ENCODE measurements around the gene EEF1E1. TPM values are rescaled to one million over a fixed set of nuclear protein-coding genes. Genes with fewer than 3 reads are reported as not detected.

EEF1E1 gene
- total RNA-seq, 4 donors from 2014 or later: 14.3 to 32.9 (median 23.0) TPM

- DNase-seq (ENCODE audit: low spot score) (no peak), ATAC-seq (ENCODE audit: low FRiP score) (no peak)
- no peak for TF ChIP-seq CTCF (IDR thresholded peaks at IDR 0.05)
Measured at GRCh38 chr6:8108759-8109539, 6.6 kb upstream of the EEF1E1 start.

GRCh38 chr6:8108031-8108660, 5.8 kb upstream of the EEF1E1 start:
- TF ChIP-seq CTCF (IDR thresholded peaks at IDR 0.05): no peak
- ATAC-seq (ENCODE audit: low FRiP score): no peak
- DNase-seq (ENCODE audit: low spot score): no peak

- DNase-seq (ENCODE audit: low spot score) (no peak), ATAC-seq (ENCODE audit: low FRiP score) (no peak)
- TF ChIP-seq CTCF (IDR thresholded peaks at IDR 0.05): no peak
Measured at GRCh38 chr6:8105791-8106190, 3.4 kb upstream of the EEF1E1 start.

GRCh38 chr6:8103726-8104125, 1.4 kb upstream of the EEF1E1 start:
- TF ChIP-seq CTCF (IDR thresholded peaks at IDR 0.05): no peak
- DNase-seq (ENCODE audit: low spot score) (no peak), ATAC-seq (ENCODE audit: low FRiP score) (no peak)

GRCh38 chr6:8100159-8100854, 2.0 kb downstream of the EEF1E1 start:
- no peak for TF ChIP-seq CTCF (IDR thresholded peaks at IDR 0.05)
- no peak for ATAC-seq (ENCODE audit: low FRiP score)
- DNase-seq (ENCODE audit: low spot score): no peak

- DNase-seq (ENCODE audit: low spot score): no peak
- no peak for ATAC-seq (ENCODE audit: low FRiP score)
- TF ChIP-seq CTCF (IDR thresholded peaks at IDR 0.05): no peak
Measured at GRCh38 chr6:8090650-8091049, 11.7 kb downstream of the EEF1E1 start.
